ENCODE measurements around the gene BTBD2. TPM values are rescaled to one million over a fixed set of nuclear protein-coding genes. Genes with fewer than 3 reads are reported as not detected.
A peak's percentile ranks its signal among the peaks of the same experiment; 100 is the strongest.

Gene BTBD2
- total and polyA plus RNA-seq, 2 of the 13 experiments (the other 11 are each of a cell fraction or from before 2014, with no cell fraction given), result 28.1 to 45.3 TPM

DNA sequence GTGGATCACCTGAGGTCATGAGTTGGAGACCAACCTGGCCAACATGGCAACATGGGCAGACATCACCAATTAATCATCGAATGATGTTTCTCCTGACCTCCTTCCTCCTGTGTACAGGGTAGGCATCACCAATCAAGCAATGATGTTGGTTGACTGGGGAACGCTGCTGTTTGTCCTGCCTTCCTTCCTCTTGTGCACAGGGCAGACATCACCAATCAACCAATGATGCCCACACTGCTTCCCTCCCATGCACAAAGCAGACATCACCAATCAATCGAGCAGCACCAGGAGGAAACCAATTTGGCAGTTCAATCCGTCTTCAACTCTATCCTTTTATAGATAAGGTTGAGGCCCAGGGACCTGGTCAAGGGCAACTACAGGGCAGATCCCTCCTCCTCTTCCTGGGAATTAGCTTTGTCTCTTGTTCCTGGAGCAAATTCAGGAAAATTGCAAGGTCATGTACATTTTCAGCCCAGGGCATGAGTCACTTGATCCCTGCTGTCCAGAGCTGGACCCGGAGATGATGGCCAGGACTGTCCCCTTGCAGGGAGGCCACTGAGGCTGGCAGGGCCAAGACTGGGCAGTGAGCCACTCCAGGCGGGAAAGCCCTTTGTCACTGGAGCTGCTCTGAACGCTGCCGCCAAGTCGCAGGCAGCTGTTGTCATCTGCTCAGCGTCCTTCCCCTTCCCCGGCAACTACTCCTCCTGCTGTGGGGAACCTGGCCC, 79.9 kb downstream of the BTBD2 start (continued):
- TF ChIP-seq, protein P1, sequence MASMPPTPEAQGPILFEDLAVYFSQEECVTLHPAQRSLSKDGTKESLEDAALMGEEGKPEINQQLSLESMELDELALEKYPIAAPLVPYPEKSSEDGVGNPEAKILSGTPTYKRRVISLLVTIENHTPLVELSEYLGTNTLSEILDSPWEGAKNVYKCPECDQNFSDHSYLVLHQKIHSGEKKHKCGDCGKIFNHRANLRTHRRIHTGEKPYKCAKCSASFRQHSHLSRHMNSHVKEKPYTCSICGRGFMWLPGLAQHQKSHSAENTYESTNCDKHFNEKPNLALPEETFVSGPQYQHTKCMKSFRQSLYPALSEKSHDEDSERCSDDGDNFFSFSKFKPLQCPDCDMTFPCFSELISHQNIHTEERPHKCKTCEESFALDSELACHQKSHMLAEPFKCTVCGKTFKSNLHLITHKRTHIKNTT (CRISPR knock-in tag; IDR thresholded peaks at IDR 0.05), result no peak
- TF ChIP-seq GTF2F1 (IDR thresholded peaks at IDR 0.05; ENCODE audit: low read length) (no peak), ZNF883 (CRISPR knock-in tag; IDR thresholded peaks at IDR 0.05; ENCODE audit: not compliant biosample characterization) (peak; percentile 26), PITX1 (CRISPR knock-in tag; IDR thresholded peaks at IDR 0.05) (peak; percentile 30; the same call in 1 of the 2 replicates), HDAC6 (IDR thresholded peaks at IDR 0.05; ENCODE audit: low read depth, low read length) (no peak), ATM (IDR thresholded peaks at IDR 0.05; ENCODE audit: borderline replicate concordance) (no peak), ELF3 (CRISPR knock-in tag; IDR thresholded peaks at IDR 0.05) (peak; percentile 35; the same call in 1 of the 2 replicates), ZBTB20 (CRISPR knock-in tag; IDR thresholded peaks at IDR 0.05; ENCODE audit: borderline replicate concordance, low read depth) (no peak), ZBTB21 (CRISPR knock-in tag; IDR thresholded peaks at IDR 0.05) (no peak), MEF2D (CRISPR knock-in tag; IDR thresholded peaks at IDR 0.05) (peak; percentile 51; the same call in 1 of the 2 replicates), HNRNPLL (IDR thresholded peaks at IDR 0.05; ENCODE audit: low read depth, low read length, poor library complexity, severe bottlenecking) (no peak), SMAD9 (CRISPR knock-in tag; IDR thresholded peaks at IDR 0.05) (no peak), JARID2 (CRISPR knock-in tag; IDR thresholded peaks at IDR 0.05; ENCODE audit: insufficient replicate concordance) (no peak), REPIN1 (CRISPR knock-in tag; IDR thresholded peaks at IDR 0.05; ENCODE audit: borderline replicate concordance, low read depth) (no peak), MBNL3 (CRISPR knock-in tag; conservative IDR thresholded peaks at IDR 0.05) (no peak), CREM (IDR thresholded peaks at IDR 0.05) (0 out of 2 replicates have a peak, but pooled peaks have one; percentile 12), CREM (CRISPR knock-in tag; IDR thresholded peaks at IDR 0.05) (no peak), ZBTB8A (CRISPR knock-in tag; IDR thresholded peaks at IDR 0.05; ENCODE audit: borderline replicate concordance, low read depth) (no peak), CCAR2 (optimal IDR thresholded peaks at IDR 0.05; ENCODE audit: low read depth, low read length) (no peak), KAT7 (CRISPR knock-in tag; IDR thresholded peaks at IDR 0.05; ENCODE audit: borderline replicate concordance) (no peak), HHEX (CRISPR knock-in tag; IDR thresholded peaks at IDR 0.05) (no peak), MED1 (CRISPR knock-in tag; IDR thresholded peaks at IDR 0.05) (no peak), KDM5B (CRISPR knock-in tag; IDR thresholded peaks at IDR 0.05; ENCODE audit: borderline replicate concordance) (peak; percentile 45; the same call in 1 of the 2 replicates), SETDB1 (CRISPR knock-in tag; IDR thresholded peaks at IDR 0.05; ENCODE audit: borderline replicate concordance) (peak; percentile 76)
- TF ChIP-seq, protein P2, sequence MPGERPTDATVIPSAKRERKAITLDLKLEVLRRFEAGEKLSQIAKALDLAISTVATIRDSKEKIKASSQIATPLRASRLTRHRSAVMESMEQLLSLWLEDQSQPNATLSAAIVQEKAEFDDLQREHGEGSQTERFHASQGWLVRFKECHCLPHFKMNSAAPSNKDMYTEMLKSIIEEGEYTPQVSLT (CRISPR knock-in tag; IDR thresholded peaks at IDR 0.05; ENCODE audit: borderline replicate concordance, low read depth), result no peak
- TF ChIP-seq, protein P3, sequence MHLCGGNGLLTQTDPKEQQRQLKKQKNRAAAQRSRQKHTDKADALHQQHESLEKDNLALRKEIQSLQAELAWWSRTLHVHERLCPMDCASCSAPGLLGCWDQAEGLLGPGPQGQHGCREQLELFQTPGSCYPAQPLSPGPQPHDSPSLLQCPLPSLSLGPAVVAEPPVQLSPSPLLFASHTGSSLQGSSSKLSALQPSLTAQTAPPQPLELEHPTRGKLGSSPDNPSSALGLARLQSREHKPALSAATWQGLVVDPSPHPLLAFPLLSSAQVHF (CRISPR knock-in tag; IDR thresholded peaks at IDR 0.05), result no peak
- TF ChIP-seq, protein P4, sequence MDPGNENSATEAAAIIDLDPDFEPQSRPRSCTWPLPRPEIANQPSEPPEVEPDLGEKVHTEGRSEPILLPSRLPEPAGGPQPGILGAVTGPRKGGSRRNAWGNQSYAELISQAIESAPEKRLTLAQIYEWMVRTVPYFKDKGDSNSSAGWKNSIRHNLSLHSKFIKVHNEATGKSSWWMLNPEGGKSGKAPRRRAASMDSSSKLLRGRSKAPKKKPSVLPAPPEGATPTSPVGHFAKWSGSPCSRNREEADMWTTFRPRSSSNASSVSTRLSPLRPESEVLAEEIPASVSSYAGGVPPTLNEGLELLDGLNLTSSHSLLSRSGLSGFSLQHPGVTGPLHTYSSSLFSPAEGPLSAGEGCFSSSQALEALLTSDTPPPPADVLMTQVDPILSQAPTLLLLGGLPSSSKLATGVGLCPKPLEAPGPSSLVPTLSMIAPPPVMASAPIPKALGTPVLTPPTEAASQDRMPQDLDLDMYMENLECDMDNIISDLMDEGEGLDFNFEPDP (CRISPR knock-in tag; conservative IDR thresholded peaks at IDR 0.05), result no peak

Data from HepG2 (cell line).